HepG2 (cell line): ENCODE measurements around the gene TSPAN2.

Experiments
- CTCF ChIP-seq: sonication (generic); formaldehyde crosslinking; IDR thresholded peaks from 2 replicates; pipeline ENCODE4 v1.5.0; 2020; ENCODE audit warnings: mild to moderate bottlenecking, missing genetic modification reagents, moderate library complexity
- E2F5 ChIP-seq: sonication (generic); formaldehyde crosslinking; conservative IDR thresholded peaks from 2 replicates; pipeline ENCODE4 v1.4.0; 2020; ENCODE audit warnings: missing genetic modification reagents
- EP300 ChIP-seq, 3 experiments: sonication (generic) in 1 of 3; formaldehyde crosslinking in 1 of 3; IDR thresholded peaks; 2 replicates each; pipeline versions ENCODE4 v1.5.1 to v1.6.1; 2011 to 2020; ENCODE audit warnings: low read depth in 2 of 3, low read length in 2 of 3, borderline replicate concordance in 1 of 3, improper control_type of control experiment in 1 of 3, mild to moderate bottlenecking in 1 of 3, missing genetic modification reagents in 1 of 3, moderate library complexity in 1 of 3
- FOXA1 ChIP-seq, 2 experiments: fragments of 450-650 bp in 1 of 2; sonication (generic) in 1 of 2; formaldehyde crosslinking in 1 of 2; IDR thresholded peaks; 2 replicates each; pipeline versions ENCODE4 v1.4.0 to v1.6.1; 2016 to 2020; ENCODE audit warnings: missing genetic modification reagents in 1 of 2
- MYC ChIP-seq: sonication (generic); formaldehyde crosslinking; IDR thresholded peaks from 2 replicates; pipeline ENCODE4 v1.9.0; 2021; ENCODE audit warnings: missing genetic modification reagents, borderline replicate concordance
- PCBP2 ChIP-seq: fragments of 200-400 bp; formaldehyde crosslinking; optimal IDR thresholded peaks from 2 replicates; pipeline ENCODE3; 2018; ENCODE audit warnings: low read length, low read depth; ENCODE audit not compliant: poor library complexity, severe bottlenecking
- POLR2AphosphoS2 ChIP-seq: IDR thresholded peaks from 2 replicates; pipeline ENCODE4 v1.6.1; 2011; ENCODE audit warnings: low read depth, low read length, improper control_type of control experiment
- RERE ChIP-seq: IDR thresholded peaks from 2 replicates; pipeline ENCODE4 v1.6.1; 2016; ENCODE audit warnings: low read depth, missing genetic modification reagents, missing compliant biosample characterization
- SMC3 ChIP-seq: IDR thresholded peaks from 2 replicates; pipeline ENCODE4 v1.6.1; 2011; ENCODE audit warnings: low read length, improper control_type of control experiment
- TCF7 ChIP-seq: sonication (generic); IDR thresholded peaks from 2 replicates; pipeline ENCODE4 v1.6.1; 2016; ENCODE audit warnings: antibody characterized with exemption, low read depth
- ZHX1 ChIP-seq: sonication (generic); formaldehyde crosslinking; IDR thresholded peaks from 2 replicates; pipeline ENCODE4 v1.8.1; 2022; ENCODE audit warnings: low read depth, mild to moderate bottlenecking, missing genetic modification reagents

- TF ChIP-seq FOXA1 (IDR thresholded peaks at IDR 0.05) (no peak), FOXA1 (CRISPR knock-in tag; IDR thresholded peaks at IDR 0.05) (no peak), E2F5 (CRISPR knock-in tag) (no peak), POLR2AphosphoS2 (no peak), ZHX1 (CRISPR knock-in tag) (no peak), TCF7 (no peak), PCBP2 (no peak), SMC3 (no peak), MYC (CRISPR knock-in tag) (no peak), CTCF (CRISPR knock-in tag) (no peak), EP300 (IDR thresholded peaks at IDR 0.05; ENCODE audit: low read depth in 2 of 2, low read length in 2 of 2) (no peak), EP300 (CRISPR knock-in tag; IDR thresholded peaks at IDR 0.05; ENCODE audit: borderline replicate concordance) (no peak), RERE (CRISPR knock-in tag) (no peak)
Measured at GRCh38 chr1:115099693-115100050, 10.4 kb upstream of the TSPAN2 start.
